Thyroid gland (tissue), 4 donors: ENCODE results near the gene SERPINB6.

Experiments
- POLR2A ChIP-seq, 2 donors: fragments of 450-650 bp; IDR thresholded peaks; one replicate each; pipeline ENCODE4 v1.6.1; 2017; ENCODE audit warnings: antibody characterized with exemption in 2 of 2, mild to moderate bottlenecking in 2 of 2, moderate library complexity in 1 of 2
- TF ChIP-seq, protein P1 (sequence below), 6 experiments: fragments of 200-600 bp in 3 of 6; fragments of 450-650 bp in 3 of 6; sonication (generic) in 3 of 6; IDR thresholded peaks; one replicate each; pipeline ENCODE4 v1.5.1; 2016 to 2019; ENCODE audit warnings: antibody characterized with exemption in 6 of 6, mild to moderate bottlenecking in 2 of 6, inconsistent platforms in 1 of 6, moderate library complexity in 1 of 6

DNA sequence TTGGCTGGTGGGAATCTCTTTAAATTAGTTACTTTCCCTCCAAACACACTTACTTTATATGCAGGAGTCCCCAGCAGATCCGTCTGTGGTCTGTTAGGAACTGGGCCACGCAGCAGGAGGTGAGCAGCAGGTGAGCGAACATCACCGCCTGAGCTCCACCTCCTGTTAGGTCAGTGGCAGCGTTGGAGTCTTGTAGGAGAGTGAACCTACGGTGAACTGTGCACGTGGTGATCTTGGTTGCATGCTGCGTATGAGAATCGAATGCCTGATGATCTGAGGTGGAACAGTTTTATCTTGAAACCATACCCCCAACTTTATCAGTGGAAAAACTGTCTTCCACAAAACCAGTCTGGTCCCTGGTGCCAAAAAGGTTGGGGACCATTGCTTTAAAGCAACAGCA lies 5.0 kb downstream of the SERPINB6 start:
- TF ChIP-seq, protein P1, sequence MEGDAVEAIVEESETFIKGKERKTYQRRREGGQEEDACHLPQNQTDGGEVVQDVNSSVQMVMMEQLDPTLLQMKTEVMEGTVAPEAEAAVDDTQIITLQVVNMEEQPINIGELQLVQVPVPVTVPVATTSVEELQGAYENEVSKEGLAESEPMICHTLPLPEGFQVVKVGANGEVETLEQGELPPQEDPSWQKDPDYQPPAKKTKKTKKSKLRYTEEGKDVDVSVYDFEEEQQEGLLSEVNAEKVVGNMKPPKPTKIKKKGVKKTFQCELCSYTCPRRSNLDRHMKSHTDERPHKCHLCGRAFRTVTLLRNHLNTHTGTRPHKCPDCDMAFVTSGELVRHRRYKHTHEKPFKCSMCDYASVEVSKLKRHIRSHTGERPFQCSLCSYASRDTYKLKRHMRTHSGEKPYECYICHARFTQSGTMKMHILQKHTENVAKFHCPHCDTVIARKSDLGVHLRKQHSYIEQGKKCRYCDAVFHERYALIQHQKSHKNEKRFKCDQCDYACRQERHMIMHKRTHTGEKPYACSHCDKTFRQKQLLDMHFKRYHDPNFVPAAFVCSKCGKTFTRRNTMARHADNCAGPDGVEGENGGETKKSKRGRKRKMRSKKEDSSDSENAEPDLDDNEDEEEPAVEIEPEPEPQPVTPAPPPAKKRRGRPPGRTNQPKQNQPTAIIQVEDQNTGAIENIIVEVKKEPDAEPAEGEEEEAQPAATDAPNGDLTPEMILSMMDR (IDR thresholded peaks at IDR 0.05) = no peak
- no peak for TF ChIP-seq POLR2A (IDR thresholded peaks at IDR 0.05)
